ENCODE data around the gene NID1. TPM values are rescaled to one million over a fixed set of nuclear protein-coding genes. Genes with fewer than 3 reads are reported as not detected.
"Not testable (repeated sequence)": the region's sequence is repeated elsewhere in the genome, so short reads cannot be mapped to it uniquely, and the experiment has no call there.

The NID1 gene
- total RNA-seq, 1 experiment from 2014 or later: 29.6 TPM

DNA sequence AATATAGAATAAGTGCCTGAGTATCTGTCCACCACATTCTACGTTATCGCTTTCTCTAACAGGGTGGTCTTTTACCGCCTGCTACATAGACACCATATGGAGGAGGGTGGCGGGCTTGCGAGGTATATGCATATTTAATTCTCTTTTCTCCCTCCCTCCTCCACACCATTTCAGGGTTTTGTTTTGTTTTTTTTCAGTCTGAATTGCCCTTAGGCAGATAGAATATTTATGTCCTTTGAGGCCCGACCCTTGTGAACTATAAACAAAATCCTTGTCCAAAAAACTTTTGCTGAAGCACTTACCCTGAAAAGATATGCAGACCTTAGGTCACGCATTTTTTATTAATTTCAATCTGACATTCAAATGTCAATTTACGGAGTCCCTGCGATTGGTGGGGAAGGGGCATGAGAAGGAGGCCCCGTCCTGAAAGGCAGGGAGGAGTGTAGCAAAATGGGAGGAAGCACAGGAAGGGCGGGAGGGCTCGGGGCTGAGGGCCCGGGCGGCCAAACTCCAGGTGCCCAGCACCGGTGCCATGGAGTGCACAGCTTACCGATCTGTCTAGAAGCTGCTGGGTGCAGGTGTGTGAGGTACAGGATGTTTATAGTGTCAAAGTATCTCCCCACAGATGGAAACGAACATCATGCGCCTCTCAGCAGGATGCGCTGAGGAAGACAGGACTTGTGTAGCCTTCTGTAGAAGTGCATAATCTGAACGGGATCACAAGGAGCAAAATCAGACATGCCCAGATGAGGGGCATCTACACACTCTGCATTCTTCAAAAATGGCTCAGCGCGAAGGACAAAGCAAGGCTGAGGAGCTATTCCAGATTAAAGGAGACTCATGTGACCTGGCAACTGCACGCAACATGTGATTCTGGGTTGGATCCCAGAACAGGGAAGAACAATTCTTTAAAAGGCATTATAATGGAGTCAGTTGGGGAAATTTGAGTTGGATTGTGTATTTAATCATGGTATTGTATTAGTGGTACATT is 129.4 kb downstream of the NID1 start:
- Histone ChIP-seq H3K4me1 (no peaks in the 10 kb centered on the region; the same call in 1 of the 2 replicates), H3K27ac (no peak overlapping the region), H3K27me3 (no peaks in the 10 kb centered on the region), H3K4me3 (no peak overlapping the region), H3K36me3 (no peaks in the 10 kb centered on the region), H3K9me3 (replicated peaks) (no peaks in the 10 kb centered on the region)
- no peak for DNase-seq

DNA sequence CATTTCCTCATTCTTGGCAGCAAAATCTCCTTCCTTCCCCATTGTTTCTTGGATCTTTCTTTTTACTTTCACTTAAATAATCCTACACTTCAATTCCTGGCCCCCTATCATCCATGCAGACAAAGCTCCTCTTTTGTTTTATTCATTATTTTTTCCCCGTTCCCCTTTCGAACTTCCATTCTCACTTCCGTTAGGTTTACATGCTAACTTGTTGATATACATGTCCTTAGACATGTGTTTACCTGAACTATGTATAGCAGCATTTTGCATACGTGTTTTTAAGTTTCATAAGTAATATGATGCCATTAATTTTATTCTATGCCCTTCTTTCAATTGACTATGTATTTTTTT is 131.1 kb downstream of the NID1 start:
- Histone ChIP-seq H3K27me3 (no peaks in the 10 kb centered on the region), H3K4me1 (peaks cover 4% of the 10 kb centered on the region), H3K27ac (no peak overlapping the region), H3K9me3 (replicated peaks) (no peaks in the 10 kb centered on the region), H3K36me3 (no peaks in the 10 kb centered on the region), H3K4me3 (no peak overlapping the region)
- DNase-seq: no peak

DNA sequence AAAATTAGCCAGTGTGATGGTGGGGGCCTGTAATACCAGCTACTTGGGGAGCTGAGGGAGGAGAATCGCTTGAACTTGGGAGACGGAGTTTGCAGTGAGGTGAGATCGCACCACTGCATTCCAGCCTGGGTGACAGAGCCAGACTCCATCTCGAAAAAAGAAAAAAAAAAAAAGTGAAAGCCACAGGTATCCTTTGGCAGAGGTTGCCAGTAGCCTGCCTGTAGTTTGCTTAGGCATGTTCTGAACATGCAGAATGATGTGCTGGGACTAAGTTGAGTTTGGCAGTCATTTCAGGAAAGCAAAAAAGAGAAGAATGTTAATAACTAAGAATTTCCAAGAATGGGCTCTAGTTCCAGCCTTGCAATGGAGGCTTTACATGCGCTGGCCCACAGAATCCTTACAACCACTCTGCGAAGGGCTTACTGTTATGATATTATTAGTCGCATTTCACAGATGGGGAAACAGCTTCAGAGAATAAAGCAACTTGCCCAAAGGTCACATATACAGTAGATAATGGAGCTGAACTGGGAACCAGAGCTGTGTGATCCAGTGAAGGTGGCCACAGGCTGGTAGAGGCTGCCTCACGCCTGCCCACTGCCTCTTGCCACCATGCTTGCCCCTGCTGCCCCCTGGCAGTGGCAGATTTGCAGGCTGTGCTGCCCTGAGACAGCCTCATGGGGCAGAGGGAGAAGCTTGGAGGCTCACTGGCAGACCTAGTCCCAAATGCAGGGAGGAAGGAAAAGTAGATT is 131.7 kb downstream of the NID1 start:
- peaks cover 4% of the 10 kb centered on the region for H3K4me1 ChIP-seq
- no peaks in the 10 kb centered on the region for H3K9me3 ChIP-seq (replicated peaks)
- no peak for DNase-seq
- no peaks in the 10 kb centered on the region for H3K36me3 ChIP-seq
- no peaks in the 10 kb centered on the region for H3K27me3 ChIP-seq
- no peak overlapping the region for H3K27ac ChIP-seq
- no peak overlapping the region for H3K4me3 ChIP-seq

DNA sequence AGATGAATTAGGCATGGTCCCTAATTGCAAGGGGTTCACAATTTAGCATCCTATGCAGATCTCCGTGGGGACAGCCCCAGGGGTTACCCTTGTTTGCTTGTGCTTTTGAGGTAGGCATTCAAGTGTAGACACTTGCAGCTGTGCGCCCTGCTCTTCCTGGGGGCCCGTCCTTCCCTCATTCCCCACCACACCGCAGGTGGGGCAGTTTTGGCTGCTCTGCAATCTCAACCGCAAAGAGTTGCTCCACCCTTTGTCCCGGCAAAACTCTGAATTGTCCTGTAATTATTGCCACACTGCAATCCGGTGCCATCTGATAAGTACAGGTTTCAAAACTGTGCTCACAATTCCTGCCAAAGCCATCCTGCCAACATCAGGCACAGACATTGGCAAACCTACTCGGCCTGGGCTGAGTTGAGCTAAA is 132.8 kb downstream of the NID1 start:
- H3K36me3 ChIP-seq: no peaks in the 10 kb centered on the region
- peaks cover 4% of the 10 kb centered on the region for H3K4me1 ChIP-seq
- peak; percentile 38 to 58 for DNase-seq
- H3K27me3 ChIP-seq: no peaks in the 10 kb centered on the region
- no peaks in the 10 kb centered on the region for H3K9me3 ChIP-seq (replicated peaks)
- H3K27ac ChIP-seq: no peak overlapping the region
- H3K4me3 ChIP-seq: no peak overlapping the region

DNA sequence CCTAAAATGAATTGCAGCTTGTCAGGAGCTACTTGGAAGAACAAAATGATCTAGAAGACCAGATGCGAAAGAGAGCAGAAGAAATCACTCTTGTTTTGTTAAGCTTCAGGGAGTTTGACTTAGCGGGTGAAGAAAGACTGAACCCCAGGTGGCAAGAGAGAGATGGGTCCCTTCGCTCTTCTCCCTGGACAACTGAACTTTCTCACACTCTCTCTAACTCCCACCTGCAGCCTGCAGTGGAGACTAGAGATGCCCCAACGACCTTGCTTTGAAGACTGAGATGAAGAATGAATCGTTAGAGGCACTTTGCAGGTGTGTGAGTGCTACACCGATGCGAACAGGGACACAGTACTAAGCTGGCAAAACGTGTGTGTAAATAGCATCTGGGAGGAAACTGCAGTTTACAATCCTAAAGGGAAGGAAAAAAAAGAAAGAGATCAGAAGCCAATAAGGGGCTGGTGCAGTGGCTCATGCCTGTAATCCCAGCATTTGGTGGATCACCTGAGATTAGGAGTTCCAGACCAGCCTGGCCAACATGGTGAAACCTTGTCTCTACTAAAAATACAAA is 133.6 kb downstream of the NID1 start:
- no peaks in the 10 kb centered on the region for H3K27me3 ChIP-seq
- no peaks in the 10 kb centered on the region for H3K36me3 ChIP-seq
- no peak for DNase-seq

DNA sequence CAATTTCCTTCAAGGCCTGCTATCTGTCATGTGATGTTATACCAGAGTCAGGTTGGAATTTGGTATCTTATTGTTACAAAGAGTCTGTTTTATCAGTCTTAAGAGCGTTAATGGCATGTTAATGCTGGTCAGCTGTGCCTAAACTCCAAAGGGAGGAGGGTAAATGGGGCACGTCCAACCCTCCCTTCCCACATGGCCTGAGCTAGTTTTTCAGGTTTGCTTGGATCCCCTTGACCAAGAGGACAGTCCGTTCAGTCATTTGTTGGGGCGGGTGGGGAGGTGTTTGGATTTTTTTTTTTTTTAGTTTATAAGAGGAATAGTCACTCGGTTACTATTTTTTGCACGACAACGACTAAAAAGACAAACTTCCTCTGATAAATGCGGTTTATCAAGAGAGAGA is 134.3 kb downstream of the NID1 start:
- H3K9me3 ChIP-seq (replicated peaks): no peaks in the 10 kb centered on the region
- H3K27ac ChIP-seq: no peak overlapping the region
- no peak overlapping the region for H3K4me3 ChIP-seq
- H3K27me3 ChIP-seq: no peaks in the 10 kb centered on the region
- no peaks in the 10 kb centered on the region for H3K36me3 ChIP-seq
- no peak for DNase-seq
- H3K4me1 ChIP-seq: peaks cover 4% of the 10 kb centered on the region

More for the DNA sequence above, 133.6 kb downstream of the NID1 start:
- Histone ChIP-seq H3K27ac (no peak overlapping the region), H3K4me1 (peaks cover 4% of the 10 kb centered on the region), H3K4me3 (no peak overlapping the region), H3K9me3 (replicated peaks) (no peaks in the 10 kb centered on the region)

DNA sequence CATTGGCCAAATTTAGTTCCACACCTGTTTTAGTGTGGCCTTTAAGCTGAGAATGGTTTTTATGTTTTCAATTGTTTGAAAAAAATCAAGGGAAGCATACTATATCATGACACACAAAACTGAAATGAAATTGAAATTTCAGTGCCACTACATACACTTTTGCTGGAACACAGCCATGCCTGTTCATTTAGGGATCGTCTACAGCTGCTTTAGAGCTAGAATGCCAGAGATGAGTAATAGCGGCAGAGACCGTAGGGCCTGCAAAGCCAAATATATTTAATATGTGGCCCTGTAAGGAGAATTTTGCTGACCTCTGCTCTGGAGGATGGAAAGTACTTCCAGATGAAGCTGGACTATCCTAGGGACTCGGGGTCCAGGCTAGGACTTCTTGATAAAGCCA is 135.7 kb downstream of the NID1 start:
- Histone ChIP-seq H3K27ac (no peak overlapping the region), H3K36me3 (no peaks in the 10 kb centered on the region), H3K9me3 (replicated peaks) (no peaks in the 10 kb centered on the region), H3K4me1 (peaks cover 4% of the 10 kb centered on the region), H3K27me3 (no peaks in the 10 kb centered on the region), H3K4me3 (no peak overlapping the region)
- DNase-seq: peak in 1 of 2 experiments; percentile 38

DNA sequence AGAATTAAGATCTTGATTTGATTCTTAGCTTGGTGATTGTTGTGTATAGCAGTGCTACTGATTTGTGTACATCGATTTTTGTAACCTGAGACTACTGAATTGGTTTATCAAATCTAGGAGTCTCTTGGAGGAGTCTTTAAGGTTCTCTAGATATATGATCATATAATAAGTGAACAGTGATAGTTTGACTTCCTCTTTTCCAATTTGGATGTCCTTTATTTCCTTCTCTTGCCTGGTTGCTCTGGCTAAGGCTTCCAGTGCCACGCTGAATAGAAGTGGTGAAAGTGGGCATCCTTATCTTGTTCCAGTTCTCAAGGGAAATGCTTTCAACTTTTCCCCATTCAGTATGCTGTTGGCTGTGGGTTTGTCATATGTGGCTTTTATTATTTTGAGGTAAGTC is 136.7 kb downstream of the NID1 start:
- no peaks in the 10 kb centered on the region for H3K27me3 ChIP-seq
- H3K4me1 ChIP-seq: peaks cover 4% of the 10 kb centered on the region
- DNase-seq: no peak
- H3K4me3 ChIP-seq: no peak overlapping the region
- no peak overlapping the region for H3K27ac ChIP-seq
- no peaks in the 10 kb centered on the region for H3K9me3 ChIP-seq (replicated peaks)
- H3K36me3 ChIP-seq: no peaks in the 10 kb centered on the region

DNA sequence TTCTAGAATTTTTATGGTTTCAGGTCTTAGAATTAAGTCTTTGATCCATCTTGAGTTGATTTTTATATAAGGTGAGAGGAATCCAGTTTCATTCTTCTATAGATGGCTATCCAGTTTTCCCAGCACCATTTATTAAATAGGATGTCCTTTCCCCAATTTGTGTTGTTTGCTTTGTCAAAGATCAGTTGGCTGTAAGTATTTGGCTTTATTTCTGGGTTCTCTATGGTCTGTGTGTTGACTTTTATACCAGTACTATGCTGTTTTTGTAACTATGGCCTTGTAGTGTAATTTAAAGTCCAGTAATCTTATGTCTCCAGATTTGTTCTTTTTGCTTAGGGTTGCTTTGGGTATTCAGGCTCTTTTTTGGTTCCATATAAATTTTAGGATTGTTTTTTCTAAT is 137.3 kb downstream of the NID1 start:
- H3K4me1 ChIP-seq; DNase-seq; H3K27ac ChIP-seq; H3K4me3 ChIP-seq; H3K9me3 ChIP-seq (replicated peaks); H3K36me3 ChIP-seq; H3K27me3 ChIP-seq: not testable (repeated sequence)

Other genes with a start within 250 kb of the NID1 start
- 2.3 and 2.9 TPM in 2 replicates for gene LYST, start 198.2 kb downstream of the NID1 start, total RNA-seq (2014; rRNA removed; shearing (Covaris generic))
- 7.6 and 8.7 TPM in 2 replicates for gene GPR137B, start 77.4 kb upstream of the NID1 start, total RNA-seq (2014; rRNA removed; shearing (Covaris generic))
- 2.3 and 3.6 TPM in 2 replicates for gene ERO1B, start 216.9 kb upstream of the NID1 start, total RNA-seq (2014; rRNA removed; shearing (Covaris generic))